SK-N-SH (cell line): ENCODE measurements around the gene IQSEC2. TPM values are rescaled to one million over a fixed set of nuclear protein-coding genes. Genes with fewer than 3 reads are reported as not detected.

Source experiments
- CTCF ChIA-PET: fragments of 300-600, 350-600 bp; formaldehyde crosslinking; extraction: SDS; loops from one replicate; lab custom pipeline; 2021; lab: Yijun Ruan, JAX
- POLR2A ChIA-PET: fragments of 350-600 bp; sonication (Branson Sonifier 250); formaldehyde crosslinking; extraction: SDS; loops from one replicate; lab custom pipeline; 2020; ENCODE audit warnings: antibody characterized with exemption, inconsistent platforms; lab: Yijun Ruan, JAX
- DNase-seq: peaks from one replicate; pipeline ENCODE4 v3.0.0; 2012
- H2AFZ ChIP-seq: fragments of 200-600 bp; sonication (generic); 2 replicates; pipeline ENCODE4 v1.8.1; 2016; ENCODE audit warnings: antibody characterized with exemption, mild to moderate bottlenecking, low read depth
- H3F3A ChIP-seq: fragments of 200-600 bp; sonication (generic); replicated peaks from 2 replicates; pipeline ENCODE3; 2016; ENCODE audit warnings: antibody characterized with exemption, mild to moderate bottlenecking; ENCODE audit not compliant: insufficient read depth
- H3K27ac ChIP-seq, 2 experiments: fragments of 200-500 bp in 1 of 2; fragments of 200-600 bp in 1 of 2; sonication (Bioruptor generic) in 1 of 2; sonication (generic), shearing (Covaris generic) in 1 of 2; 2 replicates each; pipeline versions ENCODE4 v1.5.1 to v1.6.1; 2014 to 2016; ENCODE audit warnings: low read depth in 2 of 2, inconsistent platforms in 1 of 2, low read length in 1 of 2, mild to moderate bottlenecking in 1 of 2, mixed read lengths in 1 of 2
- H3K27me3 ChIP-seq: fragments of 200-600 bp; sonication (generic), shearing (Covaris generic); 2 replicates; pipeline ENCODE4 v1.6.1; 2016; ENCODE audit warnings: mixed run types; ENCODE audit not compliant: insufficient read depth
- H3K36me3 ChIP-seq, 2 experiments: fragments of 200-500 bp in 1 of 2; fragments of 200-600 bp in 1 of 2; sonication (Bioruptor generic) in 1 of 2; sonication (generic) in 1 of 2; replicated peaks in 1 of 2; 2 replicates each; pipeline versions ENCODE3 to v1.5.1; 2014 to 2016; ENCODE audit warnings: low read length in 1 of 2, mild to moderate bottlenecking in 1 of 2; ENCODE audit not compliant: insufficient read depth in 2 of 2, control insufficient read depth in 1 of 2
- H3K4me1 ChIP-seq, 2 experiments: fragments of 200-500 bp in 1 of 2; fragments of 200-600 bp in 1 of 2; sonication (Bioruptor generic) in 1 of 2; sonication (generic), shearing (Covaris generic) in 1 of 2; 2 replicates each; pipeline versions ENCODE4 v1.5.1 to v1.6.1; 2014 to 2016; ENCODE audit warnings: low read depth in 1 of 2, low read length in 1 of 2, mixed run types in 1 of 2; ENCODE audit not compliant: insufficient read depth in 2 of 2, control insufficient read depth in 1 of 2
- H3K4me2 ChIP-seq: fragments of 200-600 bp; sonication (generic), shearing (Covaris generic); 2 replicates; pipeline ENCODE4 v1.6.1; 2017; ENCODE audit warnings: mixed run types
- H3K4me3 ChIP-seq, 2 experiments: fragments of 200-500 bp in 1 of 2; fragments of 200-600 bp in 1 of 2; sonication (Bioruptor generic) in 1 of 2; sonication (generic), shearing (Covaris generic) in 1 of 2; 2 replicates each; pipeline versions ENCODE4 v1.5.1 to v1.8.1; 2014 to 2016; ENCODE audit warnings: low read depth in 2 of 2, inconsistent platforms in 1 of 2, low read length in 1 of 2, mild to moderate bottlenecking in 1 of 2, mixed read lengths in 1 of 2, moderate library complexity in 1 of 2
- H3K79me2 ChIP-seq: fragments of 200-600 bp; sonication (generic); 2 replicates; pipeline ENCODE4 v1.8.1; 2017; ENCODE audit warnings: mild to moderate bottlenecking; ENCODE audit not compliant: insufficient read depth
- H3K9ac ChIP-seq: fragments of 200-600 bp; sonication (generic); 2 replicates; pipeline ENCODE4 v1.6.1; 2017; ENCODE audit warnings: mixed run types
- H3K9me2 ChIP-seq: fragments of 200-600 bp; sonication (generic); 2 replicates; pipeline ENCODE4 v1.6.1; 2017; ENCODE audit warnings: mixed run types
- H3K9me3 ChIP-seq: fragments of 200-600 bp; sonication (generic); 2 replicates; pipeline ENCODE4 v1.6.1; 2017; ENCODE audit warnings: mixed run types, mild to moderate bottlenecking, moderate library complexity
- H4K20me1 ChIP-seq: fragments of 200-600 bp; sonication (generic); 2 replicates; pipeline ENCODE4 v1.6.1; 2017; ENCODE audit warnings: mild to moderate bottlenecking, mixed run types; ENCODE audit not compliant: insufficient read depth
- CHD2 ChIP-seq: fragments of 150-350 bp; IDR thresholded peaks from 2 replicates; pipeline ENCODE4 v1.6.1; 2018; ENCODE audit warnings: low read length; ENCODE audit not compliant: partially characterized antibody
- FOXM1 ChIP-seq: IDR thresholded peaks from 2 replicates; pipeline ENCODE4 v1.4.0; 2012; ENCODE audit warnings: low read depth, mild to moderate bottlenecking
- JUND ChIP-seq: IDR thresholded peaks from 2 replicates; pipeline ENCODE4 v1.4.0; 2012
- NRF1 ChIP-seq: IDR thresholded peaks from 2 replicates; pipeline ENCODE4 v1.6.1; 2012; ENCODE audit warnings: low read depth, mild to moderate bottlenecking, low read length
- WGBS: methylation state at CpG from one replicate; pipeline ENCODE4 v1.1.6; 2017; ENCODE audit warnings: low lambda C conversion rate; 5-methylcytosine and 5-hydroxymethylcytosine counted together
- polyA plus RNA-seq, 3 experiments: library from polyadenylated mRNA; depleted of rRNA; stranded (reverse); fragments of >200 nt; gene quantifications; 2 replicates each; pipeline ENCODE4 v1.2.3, GENCODE V29; 2012

The IQSEC2 gene
- polyA plus RNA-seq, 1 of the 3 experiments (the other 2 are of a cell fraction), result 24.7 TPM

DNA sequence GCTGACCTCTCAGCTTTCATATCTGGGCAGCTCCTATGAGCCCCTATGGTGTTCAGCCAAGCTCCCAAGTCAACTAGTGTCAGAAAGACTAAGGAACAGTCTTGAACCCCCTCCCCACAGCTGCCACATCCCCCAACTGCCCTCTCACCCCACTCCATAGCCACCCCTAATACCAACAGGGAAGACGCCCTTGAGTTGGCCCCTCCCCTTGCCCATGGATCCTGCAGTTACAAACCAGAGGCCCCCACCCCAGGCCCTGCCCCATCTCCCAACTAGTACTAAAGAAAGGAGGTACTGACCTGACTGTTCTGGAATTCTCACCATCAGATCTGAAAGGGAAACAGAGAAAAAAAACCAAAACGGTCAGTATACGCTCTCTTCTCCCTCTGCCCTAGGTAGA, 10.2 kb upstream of the IQSEC2 start:
- Histone ChIP-seq H3K9me3 (no peaks in the 10 kb centered on the region), H2AFZ (no peak overlapping the region), H3K4me1 (peaks cover 7 to 35% of the 10 kb centered on the region in 2 experiments; a peak in 2 of 4 replicates), H4K20me1 (no peaks in the 10 kb centered on the region), H3F3A (peaks cover 16% of the 10 kb centered on the region), H3K36me3 (no peaks in the 10 kb centered on the region), H3K4me3 (no peak overlapping the region), H3K9ac (no peak overlapping the region), H3K9me2 (no peaks in the 10 kb centered on the region), H3K27ac (no peak overlapping the region), H3K27me3 (no peaks in the 10 kb centered on the region; the same call in 1 of the 2 replicates), H3K4me2 (no peak overlapping the region), H3K79me2 (no peaks in the 10 kb centered on the region)
- DNase-seq, result no peak
- POLR2A ChIA-PET, result no interaction called here
- no peak for TF ChIP-seq JUND
- no peak for TF ChIP-seq CHD2
- CTCF ChIA-PET, result interaction anchor here (0.7 to 2.8 kb wide), 5 partner anchors 9 to 191 kb away, joined by 3 to 23 read pairs (median 3); no protein-coding TSS in a partner anchor
- WGBS, result 75% methylated on average over 3 of the region's 3 CpGs

DNA sequence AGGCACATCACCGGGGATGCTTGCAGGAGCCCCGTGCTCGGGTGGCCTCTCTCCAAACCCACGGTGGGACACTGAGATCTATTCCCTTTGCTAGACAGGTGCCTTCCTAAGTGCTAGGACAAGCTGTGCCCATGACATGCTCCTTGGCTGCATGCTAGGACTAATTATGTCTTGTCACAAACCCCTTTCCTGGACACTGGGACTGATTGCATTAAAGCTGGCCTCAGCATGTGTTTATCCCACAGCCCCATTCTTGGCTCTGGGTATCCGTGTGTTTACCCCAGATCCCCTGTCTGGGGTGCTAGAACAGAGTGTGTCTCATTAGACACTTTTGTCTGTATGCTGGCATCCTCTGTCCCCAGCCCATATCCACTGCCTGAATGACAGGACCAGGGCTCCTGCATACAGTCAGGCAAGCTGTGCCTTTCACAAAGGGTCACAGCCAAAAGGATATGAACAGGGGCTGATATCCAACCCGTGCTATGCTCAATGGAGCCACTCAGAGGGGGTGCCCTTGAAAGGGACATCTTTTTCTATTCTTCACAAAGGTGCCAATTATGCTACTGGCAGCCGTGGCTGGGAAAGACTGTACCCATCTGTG, 9.2 kb upstream of the IQSEC2 start:
- no peak for TF ChIP-seq FOXM1
- no peak for DNase-seq
- peaks cover 16% of the 10 kb centered on the region for H3F3A ChIP-seq
- no peak overlapping the region for H3K4me2 ChIP-seq
- no peak overlapping the region for H3K4me3 ChIP-seq
- H3K36me3 ChIP-seq, result no peaks in the 10 kb centered on the region
- no peaks in the 10 kb centered on the region for H3K9me2 ChIP-seq
- H4K20me1 ChIP-seq, result no peaks in the 10 kb centered on the region
- no peak overlapping the region for H3K9ac ChIP-seq
- ChIA-PET POLR2A (no interaction called here), CTCF (interaction anchor here (0.8 to 2.8 kb wide), 4 partner anchors 22 to 145 kb away, joined by 3 to 23 read pairs (median 4); no protein-coding TSS in a partner anchor)
- H3K9me3 ChIP-seq, result no peaks in the 10 kb centered on the region
- no peaks in the 10 kb centered on the region for H3K27me3 ChIP-seq
- H3K27ac ChIP-seq, result no peak overlapping the region; a peak in 1 of 4 replicates
- peaks cover 8 to 43% of the 10 kb centered on the region in 2 experiments; a peak in 3 of 4 replicates for H3K4me1 ChIP-seq
- H2AFZ ChIP-seq, result no peak overlapping the region
- 43% methylated on average over 7 of the region's 7 CpGs for WGBS
- no peaks in the 10 kb centered on the region for H3K79me2 ChIP-seq

DNA sequence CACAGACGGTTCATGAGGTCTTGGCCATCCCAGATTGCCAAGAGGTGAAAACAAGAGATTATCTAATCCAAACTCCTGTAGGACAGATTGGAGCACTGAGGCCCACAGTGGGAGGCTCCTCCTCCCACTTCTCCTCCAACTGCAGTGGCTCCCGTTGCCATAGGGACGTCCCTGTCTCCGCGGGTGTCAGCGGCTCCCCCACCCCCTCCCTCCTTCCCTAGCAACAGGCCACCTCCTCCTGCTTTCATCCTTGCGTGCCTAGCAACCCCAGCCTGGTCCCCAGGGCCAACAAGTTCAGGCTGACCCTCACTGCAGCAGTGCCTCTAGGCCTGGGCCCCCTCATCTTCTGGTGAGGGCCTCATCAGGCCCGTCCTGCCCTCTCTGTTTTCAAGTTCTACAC, 6.8 kb upstream of the IQSEC2 start:
- no peak for TF ChIP-seq NRF1
- TF ChIP-seq, all 33 proteins: peak for 0
- DNase-seq, result peak; percentile 81
- Histone ChIP-seq H3K27ac (peak overlapping the region; percentile 83 to 86), H3K36me3 (no peaks in the 10 kb centered on the region), H3K79me2 (no peaks in the 10 kb centered on the region), H3F3A (peaks cover 19% of the 10 kb centered on the region), H3K4me3 (peak overlapping the region; percentile 8 to 21; a peak in 2 of 4 replicates), H3K27me3 (no peaks in the 10 kb centered on the region), H4K20me1 (no peaks in the 10 kb centered on the region), H3K9me2 (no peaks in the 10 kb centered on the region), H3K4me2 (peak overlapping the region; percentile 85), H3K4me1 (peaks cover 16 to 55% of the 10 kb centered on the region in 2 experiments; a peak in 3 of 4 replicates), H3K9me3 (no peaks in the 10 kb centered on the region), H3K9ac (0 out of 2 replicates have a peak overlapping the region, but pooled peaks have one; percentile 28), H2AFZ (no peak overlapping the region; the same call in 1 of the 2 replicates)
- WGBS, result 48% methylated on average over 3 of the region's 8 CpGs
- POLR2A ChIA-PET, result interaction anchor here (1.1 kb wide), 1 partner anchor 29 kb away, joined by 3 read pairs; no protein-coding TSS in a partner anchor
- CTCF ChIA-PET, result interaction anchor here (1.0 to 6.6 kb wide), 5 partner anchors 25 to 194 kb away, joined by 3 to 60 read pairs (median 6); no protein-coding TSS in a partner anchor
